Upper lobe of left lung (tissue), 6 donors: ENCODE results near the gene NALCN. TPM values are rescaled to one million over a fixed set of nuclear protein-coding genes. Genes with fewer than 3 reads are reported as not detected.

ENCODE experiments used
- ATAC-seq, 2 donors: fragments of 200-7000 bp; cut with Tn5 transposase; one replicate each; pipeline ENCODE4 v1.9.1; 2022; ENCODE audit warnings: mild to moderate bottlenecking in 2 of 2, moderate library complexity in 2 of 2; ENCODE audit not compliant: low FRiP score in 2 of 2
- DNase-seq, 2 donors: peaks; one replicate each; pipeline ENCODE4 v3.0.0-alpha.2; 2019 to 2020
- H3K27ac ChIP-seq, 4 donors: fragments of 200-600 bp; sonication (generic); one replicate each; pipeline ENCODE4 v1.5.1; 2016 to 2019
- H3K27me3 ChIP-seq, 4 donors: fragments of 200-600 bp; sonication (generic); one replicate each; pipeline ENCODE4 v1.5.1; 2017 to 2019
- H3K36me3 ChIP-seq, 4 donors: fragments of 200-600 bp; sonication (generic); one replicate each; pipeline ENCODE4 v1.5.1; 2016 to 2019
- H3K4me1 ChIP-seq, 4 donors: fragments of 200-600 bp; sonication (generic); one replicate each; pipeline ENCODE4 v1.5.1; 2018 to 2019
- H3K4me3 ChIP-seq, 4 donors: fragments of 200-600 bp; sonication (generic); one replicate each; pipeline ENCODE4 v1.5.1; 2017 to 2019; ENCODE audit warnings: mild to moderate bottlenecking in 2 of 4, moderate library complexity in 1 of 4
- H3K9me3 ChIP-seq, 4 donors: fragments of 200-600 bp; sonication (generic); one replicate each; pipeline ENCODE4 v1.5.1; 2018 to 2019
- CTCF ChIP-seq, 6 experiments: fragments of 450-650 bp in 4 of 6; fragments of 200-600 bp in 2 of 6; sonication (generic) in 2 of 6; IDR thresholded peaks; one replicate each; pipeline ENCODE4 v1.5.1; 2016 to 2019; ENCODE audit warnings: antibody characterized with exemption in 6 of 6
- EP300 ChIP-seq, 4 donors: sonication (generic); formaldehyde crosslinking; IDR thresholded peaks; one replicate each; pipeline ENCODE4 v1.5.1; 2017; ENCODE audit warnings: antibody characterized with exemption in 4 of 4, control low read depth in 2 of 4
- POLR2A ChIP-seq, 4 donors: fragments of 450-650 bp; IDR thresholded peaks; one replicate each; pipeline ENCODE4 v1.5.1; 2016 to 2017; ENCODE audit warnings: antibody characterized with exemption in 4 of 4, mild to moderate bottlenecking in 2 of 4
- POLR2AphosphoS5 ChIP-seq, 2 donors: sonication (generic); formaldehyde crosslinking; IDR thresholded peaks; one replicate each; pipeline ENCODE4 v1.5.1; 2017; ENCODE audit warnings: antibody characterized with exemption in 2 of 2
- WGBS, 2 donors: methylation state at CpG; one replicate each; pipeline ENCODE4 v1.1.5; 2017 to 2018; 5-methylcytosine and 5-hydroxymethylcytosine counted together
- total RNA-seq, 6 donors: library from RNA; depleted of rRNA in 4 of 6; stranded (reverse); fragments of >200 nt in 4 of 6; gene quantifications; one replicate each; pipeline versions ENCODE4 v1.1.0 to v1.2.1, GENCODE V29; 2016 to 2021
- donor health status: DM: no; HTN: no; CAD: no; lungs with moderate emphysema.
- donor health status: DM: no; HTN: yes; CAD: no; lungs with severe emphysema.

The NALCN gene
- total RNA-seq, 6 donors from 2014 or later, result under 0.01 to 1.8 (median 1.1) TPM

- 81 to 83% methylated on average over 3 to 8 of the region's 8 CpGs for WGBS, 2 donors
- ATAC-seq, result peak in 1 of 2 donors; percentile 24
- Histone ChIP-seq H3K27ac (no peak overlapping the region), H3K9me3 (no peaks in the 10 kb centered on the region), H3K27me3 (no peaks in the 10 kb centered on the region), H3K36me3 (no peaks in the 10 kb centered on the region), H3K4me3 (no peak overlapping the region), H3K4me1 (no peaks in the 10 kb centered on the region)
- TF ChIP-seq CTCF (IDR thresholded peaks at IDR 0.05) (no peak), POLR2A (IDR thresholded peaks at IDR 0.05) (no peak), POLR2AphosphoS5 (IDR thresholded peaks at IDR 0.05) (no peak), EP300 (IDR thresholded peaks at IDR 0.05) (no peak)
- no peak for DNase-seq
These were observed 357.5 kb downstream of the NALCN start for GRCh38 chr13:101058841-101059240.

- Histone ChIP-seq H3K9me3 (no peaks in the 10 kb centered on the region), H3K4me3 (no peak overlapping the region), H3K36me3 (no peaks in the 10 kb centered on the region), H3K27ac (no peak overlapping the region), H3K27me3 (no peaks in the 10 kb centered on the region), H3K4me1 (no peaks in the 10 kb centered on the region)
- ATAC-seq (no peak), DNase-seq (no peak)
- WGBS, 2 donors, result 42 to 54% methylated on average over 5 of the region's 5 CpGs
- TF ChIP-seq POLR2A (IDR thresholded peaks at IDR 0.05) (no peak), CTCF (IDR thresholded peaks at IDR 0.05) (no peak), POLR2AphosphoS5 (IDR thresholded peaks at IDR 0.05) (no peak), EP300 (IDR thresholded peaks at IDR 0.05) (no peak)
These were observed 362.8 kb downstream of the NALCN start for GRCh38 chr13:101053301-101054093.

GRCh38 chr13:101049166-101049850 is 367.0 kb downstream of the NALCN start:
- H3K27ac ChIP-seq, result no peak overlapping the region
- no peaks in the 10 kb centered on the region for H3K36me3 ChIP-seq
- peaks cover 0 to 4% (median 0%) of the 10 kb centered on the region in 4 donors for H3K9me3 ChIP-seq
- ATAC-seq (no peak), DNase-seq (no peak)
- no peaks in the 10 kb centered on the region for H3K4me1 ChIP-seq
- no peaks in the 10 kb centered on the region for H3K27me3 ChIP-seq
- TF ChIP-seq POLR2AphosphoS5 (IDR thresholded peaks at IDR 0.05) (no peak), EP300 (IDR thresholded peaks at IDR 0.05) (no peak), CTCF (IDR thresholded peaks at IDR 0.05) (no peak), POLR2A (IDR thresholded peaks at IDR 0.05) (no peak)
- 60 to 65% methylated on average over 6 of the region's 6 CpGs for WGBS, 2 donors
- H3K4me3 ChIP-seq, result no peak overlapping the region

- DNase-seq (no peak), ATAC-seq (no peak)
- H3K36me3 ChIP-seq, result no peaks in the 10 kb centered on the region
- no peak overlapping the region for H3K4me3 ChIP-seq
- WGBS, 2 donors, result 77 to 81% methylated on average over 4 of the region's 4 CpGs
- no peaks in the 10 kb centered on the region for H3K4me1 ChIP-seq
- no peak for TF ChIP-seq CTCF (IDR thresholded peaks at IDR 0.05)
- no peak overlapping the region for H3K27ac ChIP-seq
- H3K27me3 ChIP-seq, result no peaks in the 10 kb centered on the region
- H3K9me3 ChIP-seq, result peaks cover 0 to 5% (median 0%) of the 10 kb centered on the region in 4 donors
These were observed 379.8 kb downstream of the NALCN start for GRCh38 chr13:101036546-101036945.
